SJSA1 (cell line): ENCODE data around the gene TXNL4B. TPM values are rescaled to one million over a fixed set of nuclear protein-coding genes. Genes with fewer than 3 reads are reported as not detected.

ENCODE experiments used
- DNase-seq, 2 experiments: peaks; one replicate each; pipeline ENCODE4 v3.0.0-alpha.2; 2015 to 2020; ENCODE audit warnings: low spot score in 2 of 2, low read depth in 1 of 2
- H3K27ac ChIP-seq: fragments of 250-450 bp; sonication (Bioruptor Pico); 2 replicates; pipeline ENCODE4 v1.5.1; 2020; ENCODE audit warnings: mild to moderate bottlenecking, moderate library complexity
- H3K27me3 ChIP-seq: fragments of 250-450 bp; sonication (Bioruptor Pico); replicated peaks from 2 replicates; pipeline ENCODE4 v1.5.1; 2020; ENCODE audit warnings: mild to moderate bottlenecking, moderate library complexity
- H3K36me3 ChIP-seq: fragments of 250-450 bp; sonication (Bioruptor Pico); 2 replicates; pipeline ENCODE4 v1.5.1; 2020; ENCODE audit warnings: mild to moderate bottlenecking
- H3K4me1 ChIP-seq: fragments of 250-450 bp; sonication (Bioruptor Pico); replicated peaks from 2 replicates; pipeline ENCODE4 v1.6.1; 2021; ENCODE audit warnings: mild to moderate bottlenecking
- H3K4me3 ChIP-seq: fragments of 250-450 bp; sonication (Bioruptor Pico); 2 replicates; pipeline ENCODE4 v1.5.1; 2020; ENCODE audit warnings: mild to moderate bottlenecking
- H3K9me3 ChIP-seq: fragments of 250-450 bp; sonication (Bioruptor Pico); replicated peaks from 2 replicates; pipeline ENCODE4 v1.5.1; 2020; ENCODE audit warnings: mild to moderate bottlenecking
- total RNA-seq: library from RNA; depleted of rRNA; stranded (reverse); fragments of >200 nt; shearing (Covaris generic); gene quantifications from 2 replicates; pipeline ENCODE4 v1.2.3, GENCODE V29; 2014

Gene TXNL4B
- total RNA-seq, 1 experiment from 2014 or later, result 11.7 TPM

- H3K9me3 ChIP-seq, result no peaks in the 10 kb centered on the region
- no peak for DNase-seq
- peaks cover 83% of the 10 kb centered on the region for H3K36me3 ChIP-seq
- H3K4me1 ChIP-seq, result no peaks in the 10 kb centered on the region
- H3K27ac ChIP-seq, result no peak overlapping the region
- no peak overlapping the region for H3K4me3 ChIP-seq
- H3K27me3 ChIP-seq, result no peaks in the 10 kb centered on the region
Observed at GRCh38 chr16:72109300-72109699, 15.9 kb upstream of the TXNL4B start.

DNA sequence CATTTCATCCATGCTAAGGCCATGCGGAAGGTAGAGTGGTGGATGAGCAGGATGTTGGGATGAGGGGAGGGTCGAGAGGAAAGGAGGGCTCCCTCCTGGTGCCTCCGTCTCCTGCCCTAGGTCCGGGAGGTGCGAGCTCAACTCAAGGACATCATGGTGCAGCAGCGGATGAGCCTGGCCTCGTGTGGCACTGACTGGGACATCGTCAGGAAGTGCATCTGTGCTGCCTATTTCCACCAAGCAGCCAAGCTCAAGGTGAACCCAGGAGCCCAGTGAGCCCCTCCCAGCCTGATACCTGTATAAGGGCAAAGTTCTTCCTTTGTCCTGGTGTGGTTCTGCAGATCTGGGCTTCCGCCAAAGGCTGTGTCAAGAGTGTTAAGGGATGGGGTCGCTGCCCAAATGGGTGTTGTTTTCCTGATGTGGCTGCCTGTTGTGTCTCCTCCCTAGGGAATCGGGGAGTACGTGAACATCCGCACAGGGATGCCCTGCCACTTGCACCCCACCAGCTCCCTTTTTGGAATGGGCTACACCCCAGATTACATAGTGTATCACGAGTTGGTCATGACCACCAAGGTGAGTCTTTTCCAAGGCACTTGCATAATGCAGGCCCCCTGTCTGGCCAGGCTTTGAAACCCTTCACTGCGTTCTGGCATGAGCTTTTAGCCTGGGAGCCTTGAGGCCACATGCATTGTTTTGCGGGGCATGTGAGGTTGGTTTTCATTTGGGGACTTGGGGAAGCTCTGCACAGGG, 15.1 kb upstream of the TXNL4B start:
- H3K36me3 ChIP-seq, result peaks cover 91% of the 10 kb centered on the region
- no peaks in the 10 kb centered on the region for H3K27me3 ChIP-seq
- H3K9me3 ChIP-seq, result no peaks in the 10 kb centered on the region
- H3K27ac ChIP-seq, result no peak overlapping the region
- peak in 1 of 2 experiments; percentile 38 for DNase-seq
- no peaks in the 10 kb centered on the region for H3K4me1 ChIP-seq
- no peak overlapping the region for H3K4me3 ChIP-seq

GRCh38 chr16:72107371-72107770, 14.0 kb upstream of the TXNL4B start:
- Histone ChIP-seq H3K27me3 (no peaks in the 10 kb centered on the region), H3K4me3 (no peak overlapping the region), H3K4me1 (no peaks in the 10 kb centered on the region), H3K27ac (no peak overlapping the region), H3K9me3 (no peaks in the 10 kb centered on the region), H3K36me3 (peaks cover 100% of the 10 kb centered on the region)
- peak in 1 of 2 experiments; percentile 38 for DNase-seq

GRCh38 chr16:72105978-72106377, 12.6 kb upstream of the TXNL4B start:
- H3K9me3 ChIP-seq, result no peaks in the 10 kb centered on the region
- peak in 1 of 2 experiments; percentile 32 for DNase-seq
- no peak overlapping the region for H3K27ac ChIP-seq
- no peak overlapping the region for H3K4me3 ChIP-seq
- H3K4me1 ChIP-seq, result no peaks in the 10 kb centered on the region
- peaks cover 100% of the 10 kb centered on the region for H3K36me3 ChIP-seq
- H3K27me3 ChIP-seq, result no peaks in the 10 kb centered on the region

GRCh38 chr16:72104905-72105304, 11.5 kb upstream of the TXNL4B start:
- Histone ChIP-seq H3K4me3 (no peak overlapping the region), H3K4me1 (no peaks in the 10 kb centered on the region), H3K36me3 (peaks cover 100% of the 10 kb centered on the region), H3K9me3 (no peaks in the 10 kb centered on the region), H3K27me3 (no peaks in the 10 kb centered on the region), H3K27ac (no peak overlapping the region)
- DNase-seq, result peak in 1 of 2 experiments; percentile 24

- Histone ChIP-seq H3K9me3 (no peaks in the 10 kb centered on the region), H3K36me3 (peaks cover 100% of the 10 kb centered on the region), H3K4me1 (no peaks in the 10 kb centered on the region), H3K27ac (no peak overlapping the region), H3K4me3 (no peak overlapping the region), H3K27me3 (no peaks in the 10 kb centered on the region)
- DNase-seq, result no peak
Observed at GRCh38 chr16:72101195-72101594, 7.8 kb upstream of the TXNL4B start.

DNA sequence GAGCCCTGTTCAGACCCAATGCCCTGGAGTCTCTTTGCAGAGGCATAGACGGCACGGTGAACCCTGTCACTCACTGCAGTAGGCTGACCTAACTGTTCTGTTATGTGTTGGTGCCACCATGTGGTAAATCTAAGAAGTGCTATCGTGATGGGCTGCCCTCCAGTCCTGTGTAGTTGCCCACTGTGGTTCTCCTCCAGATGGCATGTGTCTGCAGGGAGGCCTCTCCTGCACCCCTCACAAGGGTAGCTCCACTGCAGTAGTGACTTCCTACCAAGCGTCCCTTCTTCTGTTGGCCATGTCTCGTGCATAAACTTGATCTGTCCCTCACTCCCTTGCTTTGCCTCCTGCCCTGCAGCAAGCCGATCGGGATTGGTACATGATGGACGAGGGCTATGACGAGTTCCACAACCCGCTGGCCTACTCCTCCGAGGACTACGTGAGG, 6.0 kb upstream of the TXNL4B start:
- peaks cover 8% of the 10 kb centered on the region; the same call in 1 of the 2 replicates for H3K4me1 ChIP-seq
- no peak overlapping the region for H3K4me3 ChIP-seq
- H3K27me3 ChIP-seq, result no peaks in the 10 kb centered on the region
- H3K27ac ChIP-seq, result no peak overlapping the region
- H3K36me3 ChIP-seq, result peaks cover 86% of the 10 kb centered on the region
- DNase-seq, result peak; percentile 27 to 58
- no peaks in the 10 kb centered on the region for H3K9me3 ChIP-seq

GRCh38 chr16:72098936-72099335, 5.5 kb upstream of the TXNL4B start:
- H3K27ac ChIP-seq, result no peak overlapping the region
- no peaks in the 10 kb centered on the region for H3K27me3 ChIP-seq
- no peak overlapping the region for H3K4me3 ChIP-seq
- H3K4me1 ChIP-seq, result peaks cover 8% of the 10 kb centered on the region; the same call in 1 of the 2 replicates
- DNase-seq, result no peak
- H3K9me3 ChIP-seq, result no peaks in the 10 kb centered on the region
- peaks cover 84% of the 10 kb centered on the region for H3K36me3 ChIP-seq

DNA sequence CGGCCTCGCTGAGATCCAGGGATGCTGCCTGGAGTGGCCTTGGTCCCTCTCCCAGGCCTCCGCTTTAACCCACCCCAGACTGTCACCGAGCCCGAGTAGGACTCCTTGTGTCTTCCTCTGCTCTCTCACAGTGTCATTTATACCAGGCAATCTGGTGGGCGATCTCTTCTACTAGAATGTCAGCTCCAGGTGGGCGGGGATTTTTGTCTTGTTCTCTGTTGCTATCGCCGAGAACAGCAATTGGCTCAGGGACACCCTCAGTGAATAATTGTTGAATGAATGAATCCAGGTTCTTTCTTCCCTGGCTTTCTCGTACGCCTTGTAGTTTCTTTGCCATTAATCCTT, 818 bp upstream of the TXNL4B start:
- Histone ChIP-seq H3K9me3 (no peaks in the 10 kb centered on the region), H3K4me3 (peak overlapping the region; percentile 67), H3K27ac (peak overlapping the region; percentile 70), H3K4me1 (peaks cover 13% of the 10 kb centered on the region), H3K27me3 (no peaks in the 10 kb centered on the region), H3K36me3 (peaks cover 55% of the 10 kb centered on the region)
- no peak for DNase-seq

GRCh38 chr16:72092832-72093447, 480 bp downstream of the TXNL4B start:
- no peaks in the 10 kb centered on the region for H3K27me3 ChIP-seq
- DNase-seq, result peak; percentile 57 to 68
- no peaks in the 10 kb centered on the region for H3K9me3 ChIP-seq
- H3K4me1 ChIP-seq, result peaks cover 13% of the 10 kb centered on the region
- H3K27ac ChIP-seq, result peak overlapping the region; percentile 50
- peaks cover 55% of the 10 kb centered on the region for H3K36me3 ChIP-seq
- H3K4me3 ChIP-seq, result peak overlapping the region; percentile 67

GRCh38 chr16:72091217-72091616, 2.2 kb downstream of the TXNL4B start:
- Histone ChIP-seq H3K4me3 (no peak overlapping the region), H3K9me3 (no peaks in the 10 kb centered on the region), H3K27me3 (no peaks in the 10 kb centered on the region), H3K4me1 (peaks cover 13% of the 10 kb centered on the region), H3K36me3 (peaks cover 53% of the 10 kb centered on the region), H3K27ac (no peak overlapping the region)
- no peak for DNase-seq

- DNase-seq, result no peak
- no peak overlapping the region for H3K27ac ChIP-seq
- peaks cover 55% of the 10 kb centered on the region for H3K36me3 ChIP-seq
- H3K4me3 ChIP-seq, result no peak overlapping the region
- peaks cover 5% of the 10 kb centered on the region for H3K4me1 ChIP-seq
- peaks cover 7% of the 10 kb centered on the region; the same call in 1 of the 2 replicates for H3K9me3 ChIP-seq
- H3K27me3 ChIP-seq, result no peaks in the 10 kb centered on the region
Observed at GRCh38 chr16:72085002-72085401, 8.4 kb downstream of the TXNL4B start.

- no peaks in the 10 kb centered on the region for H3K27me3 ChIP-seq
- H3K4me1 ChIP-seq, result peaks cover 5% of the 10 kb centered on the region
- H3K4me3 ChIP-seq, result no peak overlapping the region
- H3K36me3 ChIP-seq, result peaks cover 49% of the 10 kb centered on the region
- no peak for DNase-seq
- no peak overlapping the region for H3K27ac ChIP-seq
- H3K9me3 ChIP-seq, result peaks cover 7% of the 10 kb centered on the region; the same call in 1 of the 2 replicates
Observed at GRCh38 chr16:72084445-72084844, 9.0 kb downstream of the TXNL4B start.

GRCh38 chr16:72083778-72084404, 9.5 kb downstream of the TXNL4B start:
- H3K27ac ChIP-seq, result no peak overlapping the region
- DNase-seq, result no peak

More at GRCh38 chr16:72083778-72084404, 9.5 kb downstream of the TXNL4B start:
- peaks cover 44% of the 10 kb centered on the region for H3K36me3 ChIP-seq
- peaks cover 7% of the 10 kb centered on the region; the same call in 1 of the 2 replicates for H3K9me3 ChIP-seq
- H3K4me3 ChIP-seq, result no peak overlapping the region
- no peaks in the 10 kb centered on the region for H3K27me3 ChIP-seq
- H3K4me1 ChIP-seq, result peaks cover 5% of the 10 kb centered on the region
